SKM-1 (cell line): ENCODE measurements around the gene PI4KA.
"Not testable (repeated sequence)": the region's sequence is repeated elsewhere in the genome, so short reads cannot be mapped to it uniquely, and the experiment has no call there.

Experiments used
- DNase-seq: peaks from one replicate; lab custom pipeline; 2025; ENCODE audit not compliant: unreplicated experiment; lab: John Stamatoyannopoulos, UW

The PI4KA gene

DNA sequence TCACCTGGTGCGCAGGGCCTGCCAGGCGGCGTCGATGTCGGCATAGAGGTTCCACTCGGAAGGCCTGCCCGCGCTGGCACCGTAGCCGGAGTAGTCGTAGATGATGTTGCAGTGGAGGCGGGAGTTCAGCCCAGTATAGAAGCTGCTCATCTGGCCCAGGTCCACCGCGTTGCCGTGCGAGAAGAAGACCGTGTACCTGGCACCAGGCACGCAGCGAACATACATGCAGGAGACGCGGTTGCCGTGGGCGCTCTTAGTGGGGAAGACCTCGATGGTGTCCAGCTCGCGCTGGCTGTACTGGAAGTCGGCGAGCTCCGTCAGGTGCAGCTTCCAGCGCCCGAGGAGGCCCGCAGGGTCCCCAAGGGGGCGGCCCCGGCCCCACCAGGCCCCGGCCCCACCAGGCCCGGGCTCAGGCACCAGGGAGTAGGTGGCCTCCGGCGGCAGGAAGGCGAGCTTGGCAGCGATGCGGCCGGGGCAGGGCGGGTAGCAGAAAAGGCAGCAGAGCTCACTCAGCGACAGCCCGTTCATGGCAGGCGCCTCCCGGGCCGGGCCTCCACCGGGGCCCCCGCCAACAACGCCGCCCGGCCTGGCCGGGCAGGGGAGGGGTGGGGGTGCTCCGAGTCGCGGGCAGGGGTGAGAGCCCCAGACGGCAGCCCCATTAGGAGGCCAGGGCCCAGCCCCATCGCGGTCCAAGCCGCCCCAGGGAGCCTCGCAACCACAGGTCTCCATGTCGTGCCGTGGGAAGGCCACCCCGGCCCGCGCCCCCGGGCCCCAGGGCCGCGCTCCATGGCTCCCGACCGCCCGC is 188.0 kb downstream of the PI4KA start:
- not testable (repeated sequence) for DNase-seq

DNA sequence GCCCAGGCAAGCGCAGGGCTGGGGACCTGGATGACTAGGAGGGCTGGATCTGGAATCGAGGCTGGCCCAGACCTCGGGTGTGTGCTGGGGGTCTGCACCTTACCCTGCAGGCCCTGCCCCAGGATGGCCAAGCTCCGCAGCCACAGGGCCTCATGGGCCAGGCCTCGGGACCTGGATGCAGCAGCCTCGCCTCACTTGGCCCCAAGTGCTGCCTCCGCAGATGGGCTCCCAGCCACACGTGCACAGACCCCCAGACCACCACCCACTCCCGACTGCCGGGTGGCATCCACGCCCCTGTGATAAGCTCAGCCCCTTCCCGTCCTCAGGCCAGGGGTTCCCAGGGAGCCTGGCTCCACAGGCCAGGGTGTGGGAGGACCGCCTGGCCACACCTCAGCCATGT is 188.7 kb downstream of the PI4KA start:
- not testable (repeated sequence) for DNase-seq

GRCh38 chr22:20669471-20669870 is 189.1 kb downstream of the PI4KA start:
- not testable (repeated sequence) for DNase-seq

DNA sequence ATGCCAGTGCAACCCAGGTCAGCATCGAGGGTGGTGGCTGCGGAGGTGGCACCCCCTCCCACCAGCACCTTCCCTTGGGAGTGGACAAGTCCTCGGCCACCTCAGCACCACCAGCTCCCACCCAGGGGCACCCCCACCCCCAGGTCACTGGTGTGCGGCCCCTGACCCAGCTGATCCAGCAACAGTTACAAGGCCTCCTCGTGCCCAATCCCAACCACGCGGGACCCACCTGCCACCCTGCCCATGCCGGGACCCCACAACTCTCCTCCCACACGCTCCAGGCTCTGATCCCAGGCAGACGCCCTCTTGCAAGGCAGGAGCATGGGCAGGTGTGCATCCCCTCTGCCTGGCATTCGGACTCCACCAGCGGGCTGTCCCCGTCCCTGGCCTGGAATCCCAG is 189.8 kb downstream of the PI4KA start:
- DNase-seq, result not testable (repeated sequence)

DNA sequence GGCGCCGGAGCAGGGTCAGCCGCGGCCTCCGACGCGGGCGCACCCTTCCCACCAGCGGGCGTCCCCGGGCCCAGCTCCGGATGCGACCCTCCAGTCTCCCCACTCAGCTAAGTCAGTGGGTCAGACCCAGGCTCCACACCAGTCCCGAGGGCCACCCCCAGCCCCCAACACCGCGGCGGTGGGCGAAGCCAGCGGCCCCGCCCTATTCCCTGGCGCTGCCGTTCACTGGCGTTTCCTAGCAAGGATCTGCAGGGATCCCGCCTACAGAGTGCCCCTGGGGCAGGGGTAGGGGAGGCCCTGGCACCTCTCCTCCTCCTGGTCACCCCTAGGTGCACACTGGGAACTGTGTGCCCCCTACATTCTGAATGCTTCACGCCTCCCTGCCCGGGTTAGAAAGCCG is 190.4 kb downstream of the PI4KA start:
- not testable (repeated sequence) for DNase-seq

DNA sequence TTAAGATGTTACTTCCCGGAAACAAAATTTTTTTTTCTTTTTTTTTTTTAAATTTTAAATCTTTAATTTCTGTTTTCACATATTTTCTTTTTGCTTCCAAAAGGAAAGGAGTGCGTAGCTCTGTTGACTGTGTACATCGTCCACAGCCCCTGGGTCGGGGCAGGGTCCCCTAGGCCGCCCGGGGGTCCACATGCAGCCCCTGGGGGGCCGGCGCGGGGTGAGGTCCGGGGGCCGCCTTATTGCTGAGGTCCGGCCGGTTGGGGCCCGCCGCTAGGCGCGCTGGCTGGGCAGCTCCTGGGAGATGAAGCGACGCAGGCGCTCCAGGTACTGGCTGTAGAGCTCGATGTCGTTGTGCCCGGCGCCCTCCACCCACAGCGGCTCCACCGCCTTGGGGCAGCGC is 191.1 kb downstream of the PI4KA start:
- not testable (repeated sequence) for DNase-seq

DNA sequence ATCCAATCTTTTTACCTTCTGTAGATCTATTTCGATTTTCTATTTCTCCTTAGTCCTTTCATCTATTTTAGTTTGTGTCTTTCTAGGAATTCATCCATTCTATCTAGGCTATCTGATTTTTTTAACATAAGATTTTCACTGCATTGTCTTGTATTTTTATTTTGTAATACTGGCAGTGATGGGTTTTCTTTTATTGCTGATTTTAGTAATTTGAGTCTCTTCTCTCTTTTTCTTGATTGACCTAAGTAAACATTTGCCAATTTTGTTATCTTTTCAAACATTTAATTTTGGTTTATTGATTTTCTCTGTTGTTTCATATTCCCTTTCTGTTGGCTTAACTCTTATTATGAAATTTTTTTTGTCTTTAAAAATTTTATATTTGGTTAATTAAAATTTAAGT is 192.1 kb downstream of the PI4KA start:
- no peak for DNase-seq

DNA sequence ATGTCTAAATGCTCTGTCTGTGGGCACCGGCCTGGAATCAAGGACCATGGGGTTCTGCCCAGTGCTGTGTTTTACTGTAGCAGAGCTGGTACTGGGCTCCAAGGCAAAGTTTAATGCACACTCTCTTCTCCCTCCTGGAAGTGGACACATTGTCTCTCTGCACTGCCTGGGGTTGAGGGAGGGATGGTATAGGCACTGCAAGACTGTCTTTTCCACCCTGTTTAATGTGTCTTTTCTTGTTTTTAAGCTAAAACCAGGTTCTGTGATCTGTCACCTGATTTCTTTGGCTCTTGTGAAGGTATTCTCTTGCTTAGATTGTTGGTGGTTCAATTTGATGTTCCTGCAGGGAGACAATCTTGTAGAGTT is 194.0 kb downstream of the PI4KA start:
- DNase-seq, result no peak

DNA sequence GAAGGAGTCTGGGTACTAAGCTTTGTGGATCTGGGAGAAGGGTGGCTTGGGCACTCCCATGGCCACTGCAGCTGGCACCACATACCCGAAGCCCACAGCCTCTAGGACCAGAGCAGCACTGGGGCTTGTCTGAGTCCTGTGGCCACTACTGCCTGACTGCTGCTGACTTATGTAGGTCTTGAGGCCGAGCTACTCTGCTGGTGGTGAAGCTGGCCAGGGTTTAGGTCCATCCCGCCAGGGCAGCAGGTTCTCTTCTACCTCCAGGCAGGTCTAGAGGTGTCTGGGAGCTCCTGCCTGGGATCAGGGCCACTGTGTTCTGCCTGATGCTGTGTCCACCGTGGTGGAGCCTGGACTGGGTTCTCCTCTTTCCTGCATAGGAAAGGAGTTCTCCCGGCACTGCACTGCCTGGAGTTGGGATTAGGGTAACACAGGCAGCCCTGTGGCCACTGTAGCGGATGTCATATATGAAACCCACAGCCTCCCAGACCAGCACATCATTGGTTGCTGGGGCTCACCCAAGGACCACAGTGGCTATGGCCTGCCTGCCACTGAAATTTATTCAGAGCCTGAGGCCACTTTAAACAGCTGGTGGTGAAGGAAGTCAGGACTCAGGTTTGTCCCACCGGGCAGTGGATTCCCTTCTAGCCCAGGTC is 194.5 kb downstream of the PI4KA start:
- DNase-seq, result no peak

GRCh38 chr22:20663137-20663828 is 195.3 kb downstream of the PI4KA start:
- DNase-seq, result no peak

GRCh38 chr22:20662524-20663036 is 196.0 kb downstream of the PI4KA start:
- DNase-seq, result not testable (repeated sequence)

GRCh38 chr22:20661473-20661872 is 197.1 kb downstream of the PI4KA start:
- no peak for DNase-seq

- no peak for DNase-seq
These were observed 198.1 kb downstream of the PI4KA start for GRCh38 chr22:20660441-20661054.

- no peak for DNase-seq
These were observed 198.7 kb downstream of the PI4KA start for GRCh38 chr22:20659920-20660319.

GRCh38 chr22:20659258-20659657 is 199.4 kb downstream of the PI4KA start:
- DNase-seq, result no peak

- no peak for DNase-seq
These were observed 200.0 kb downstream of the PI4KA start for GRCh38 chr22:20658433-20659222.

DNA sequence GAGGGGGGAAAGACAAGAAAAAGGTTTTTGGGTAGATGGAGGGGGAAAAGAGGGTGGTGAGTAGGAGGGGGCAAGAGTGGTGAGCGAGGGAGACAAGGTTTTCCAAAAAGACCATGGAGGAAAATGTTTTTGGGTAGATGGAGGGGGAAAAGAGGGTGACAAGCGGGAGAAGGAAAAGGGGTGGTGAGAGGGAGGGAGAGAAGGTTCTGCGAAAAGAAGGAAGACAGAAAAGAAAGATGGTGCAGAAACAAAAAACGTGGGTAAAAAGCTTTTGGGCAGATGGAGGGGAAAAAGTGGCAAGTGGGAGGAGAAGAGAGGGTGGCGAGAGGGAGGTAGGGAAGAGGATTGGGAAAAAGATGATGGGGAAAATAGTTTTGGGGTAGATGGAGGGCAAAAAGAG is 200.6 kb downstream of the PI4KA start:
- no peak for DNase-seq
